Astrocyte (in vitro differentiated cells and primary cell): Measurements from ENCODE around the gene PLA2G2F. TPM values are rescaled to one million over a fixed set of nuclear protein-coding genes. Genes with fewer than 3 reads are reported as not detected.

Experiments
- DNase-seq: peaks from one replicate; pipeline ENCODE4 v3.0.0-alpha.2; 2010; ENCODE audit warnings: low read depth
- FAIRE-seq: peaks from 2 replicates; lab custom pipeline; 2011; peaks lifted over from hg19 to GRCh38; lab: Jason Lieb, UNC
- H2AFZ ChIP-seq: 2 replicates; pipeline ENCODE4 v1.6.0; 2012; ENCODE audit warnings: low read depth, low read length, inconsistent platforms
- H3K27ac ChIP-seq: 2 replicates; pipeline ENCODE4 v1.5.1; 2011; ENCODE audit warnings: low read depth, low read length, inconsistent platforms
- H3K27me3 ChIP-seq: 2 replicates; pipeline ENCODE4 v1.6.0; 2011; ENCODE audit warnings: low read length, inconsistent platforms; ENCODE audit not compliant: insufficient read depth
- H3K36me3 ChIP-seq: 2 replicates; pipeline ENCODE4 v1.5.1; 2011; ENCODE audit warnings: low read length, inconsistent platforms; ENCODE audit not compliant: insufficient read depth
- H3K4me1 ChIP-seq: 2 replicates; pipeline ENCODE4 v1.5.1; 2011; ENCODE audit warnings: low read length, inconsistent platforms; ENCODE audit not compliant: insufficient read depth
- H3K4me2 ChIP-seq: 2 replicates; pipeline ENCODE4 v1.6.0; 2012; ENCODE audit warnings: low read length, inconsistent platforms
- H3K4me3 ChIP-seq: 2 replicates; pipeline ENCODE4 v1.5.1; 2011; ENCODE audit warnings: low read depth, mild to moderate bottlenecking, low read length, inconsistent platforms; ENCODE audit not compliant: insufficient read depth
- H3K79me2 ChIP-seq: 2 replicates; pipeline ENCODE4 v1.6.0; 2012; ENCODE audit warnings: mild to moderate bottlenecking, low read length, inconsistent platforms; ENCODE audit not compliant: insufficient read depth
- H3K9ac ChIP-seq: 2 replicates; pipeline ENCODE4 v1.6.0; 2012; ENCODE audit warnings: mild to moderate bottlenecking, low read length, inconsistent platforms
- H3K9me3 ChIP-seq: 2 replicates; pipeline ENCODE4 v1.5.1; 2012; ENCODE audit warnings: low read depth, mild to moderate bottlenecking, low read length, inconsistent platforms; ENCODE audit not compliant: insufficient read depth
- H4K20me1 ChIP-seq: 2 replicates; pipeline ENCODE4 v1.6.0; 2012; ENCODE audit warnings: low read length, inconsistent platforms; ENCODE audit not compliant: insufficient read depth
- H3K27ac Mint-ChIP-seq: one replicate; pipeline ENCODE4 v1.8.0; 2021; ENCODE audit warnings: mild to moderate bottlenecking, mixed read lengths; ENCODE audit not compliant: unreplicated experiment
- H3K27me3 Mint-ChIP-seq: one replicate; pipeline ENCODE4 v1.8.0; 2021; ENCODE audit warnings: low read depth, mixed read lengths; ENCODE audit not compliant: unreplicated experiment
- H3K36me3 Mint-ChIP-seq: one replicate; pipeline ENCODE4 v1.8.0; 2021; ENCODE audit warnings: low read depth, mixed read lengths; ENCODE audit not compliant: unreplicated experiment
- H3K4me1 Mint-ChIP-seq: one replicate; pipeline ENCODE4 v1.8.0; 2021; ENCODE audit warnings: low read depth, mixed read lengths; ENCODE audit not compliant: unreplicated experiment
- H3K4me3 Mint-ChIP-seq: one replicate; pipeline ENCODE4 v1.8.0; 2021; ENCODE audit warnings: mild to moderate bottlenecking, moderate library complexity, mixed read lengths; ENCODE audit not compliant: unreplicated experiment
- H3K9me3 Mint-ChIP-seq: one replicate; pipeline ENCODE4 v1.8.0; 2021; ENCODE audit warnings: mild to moderate bottlenecking, mixed read lengths; ENCODE audit not compliant: unreplicated experiment
- CTCF ChIP-seq: IDR thresholded peaks from 2 replicates; pipeline ENCODE4 v1.5.1; 2011; ENCODE audit warnings: low read depth, mild to moderate bottlenecking, inconsistent platforms, low read length, moderate library complexity; ENCODE audit not compliant: insufficient read depth
- EZH2 ChIP-seq: IDR thresholded peaks from 2 replicates; pipeline ENCODE4 v1.6.1; 2012; ENCODE audit warnings: mild to moderate bottlenecking, low read length, inconsistent platforms; ENCODE audit not compliant: insufficient read depth
- total RNA-seq: library from RNA; stranded (reverse); gene quantifications from 2 replicates; pipeline ENCODE4 v1.2.1, GENCODE V29; 2021

The PLA2G2F gene
- total RNA-seq, 1 donor from 2014 or later, result 0.23 TPM

GRCh38 chr1:20191266-20191825 is 52.2 kb downstream of the PLA2G2F start:
- peaks cover 3% of the 10 kb centered on the region for H3K9me3 Mint-ChIP-seq

GRCh38 chr1:20192364-20192763 is 53.2 kb downstream of the PLA2G2F start:
- FAIRE-seq, result no peak
- TF ChIP-seq CTCF (no peak), EZH2 (no peak)
- no peak overlapping the region for H3K27ac Mint-ChIP-seq

More at GRCh38 chr1:20191266-20191825, 52.2 kb downstream of the PLA2G2F start:
- no peak overlapping the region for H3K27ac ChIP-seq
- H3K79me2 ChIP-seq, result no peaks in the 10 kb centered on the region
- H3K9ac ChIP-seq, result no peak overlapping the region
- no peak overlapping the region for H3K4me3 ChIP-seq
- H3K9me3 ChIP-seq, result no peaks in the 10 kb centered on the region
- DNase-seq (no peak), FAIRE-seq (no peak)
- peaks cover 46% of the 10 kb centered on the region for H3K27me3 ChIP-seq
- TF ChIP-seq CTCF (no peak), EZH2 (no peak)
- H2AFZ ChIP-seq, result no peak overlapping the region
- Mint-ChIP-seq H3K36me3 (peaks cover 2% of the 10 kb centered on the region), H3K27ac (no peak overlapping the region), H3K4me1 (peaks cover 12% of the 10 kb centered on the region), H3K27me3 (peaks cover 62% of the 10 kb centered on the region), H3K4me3 (no peak overlapping the region)
- peaks cover 2% of the 10 kb centered on the region for H3K4me1 ChIP-seq
- no peak overlapping the region for H3K4me2 ChIP-seq
- no peaks in the 10 kb centered on the region for H4K20me1 ChIP-seq
- no peaks in the 10 kb centered on the region for H3K36me3 ChIP-seq

GRCh38 chr1:20192871-20193411 is 53.8 kb downstream of the PLA2G2F start:
- Histone ChIP-seq H3K27ac (no peak overlapping the region), H3K9me3 (no peaks in the 10 kb centered on the region), H2AFZ (no peak overlapping the region), H3K4me2 (no peak overlapping the region), H3K79me2 (no peaks in the 10 kb centered on the region), H4K20me1 (no peaks in the 10 kb centered on the region), H3K36me3 (no peaks in the 10 kb centered on the region), H3K9ac (no peak overlapping the region), H3K4me1 (no peaks in the 10 kb centered on the region), H3K4me3 (no peak overlapping the region), H3K27me3 (peaks cover 34% of the 10 kb centered on the region)
- H3K4me3 Mint-ChIP-seq, result no peak overlapping the region
- FAIRE-seq (no peak), DNase-seq (no peak)
- H3K36me3 Mint-ChIP-seq, result peaks cover 2% of the 10 kb centered on the region
- no peak overlapping the region for H3K27ac Mint-ChIP-seq
- H3K4me1 Mint-ChIP-seq, result peaks cover 8% of the 10 kb centered on the region
- peaks cover 3% of the 10 kb centered on the region for H3K9me3 Mint-ChIP-seq
- TF ChIP-seq CTCF, result no peak
- TF ChIP-seq EZH2, result no peak
- H3K27me3 Mint-ChIP-seq, result peaks cover 53% of the 10 kb centered on the region

More at GRCh38 chr1:20192364-20192763, 53.2 kb downstream of the PLA2G2F start:
- peak; percentile 46 for DNase-seq
- Histone ChIP-seq H3K4me1 (no peaks in the 10 kb centered on the region), H3K9me3 (no peaks in the 10 kb centered on the region), H2AFZ (no peak overlapping the region), H3K4me3 (no peak overlapping the region), H4K20me1 (no peaks in the 10 kb centered on the region), H3K27ac (no peak overlapping the region), H3K79me2 (no peaks in the 10 kb centered on the region), H3K27me3 (peaks cover 37% of the 10 kb centered on the region), H3K9ac (no peak overlapping the region), H3K36me3 (no peaks in the 10 kb centered on the region), H3K4me2 (no peak overlapping the region)
- peaks cover 56% of the 10 kb centered on the region for H3K27me3 Mint-ChIP-seq
- no peak overlapping the region for H3K4me3 Mint-ChIP-seq
- peaks cover 2% of the 10 kb centered on the region for H3K36me3 Mint-ChIP-seq
- H3K9me3 Mint-ChIP-seq, result peaks cover 3% of the 10 kb centered on the region
- peaks cover 9% of the 10 kb centered on the region for H3K4me1 Mint-ChIP-seq
